NCI-H748 (cell line): ENCODE data around the gene MIGA2.

Source experiments
- DNase-seq: peaks from one replicate; lab custom pipeline; 2025; ENCODE audit not compliant: unreplicated experiment; lab: John Stamatoyannopoulos, UW

MIGA2 gene

DNA sequence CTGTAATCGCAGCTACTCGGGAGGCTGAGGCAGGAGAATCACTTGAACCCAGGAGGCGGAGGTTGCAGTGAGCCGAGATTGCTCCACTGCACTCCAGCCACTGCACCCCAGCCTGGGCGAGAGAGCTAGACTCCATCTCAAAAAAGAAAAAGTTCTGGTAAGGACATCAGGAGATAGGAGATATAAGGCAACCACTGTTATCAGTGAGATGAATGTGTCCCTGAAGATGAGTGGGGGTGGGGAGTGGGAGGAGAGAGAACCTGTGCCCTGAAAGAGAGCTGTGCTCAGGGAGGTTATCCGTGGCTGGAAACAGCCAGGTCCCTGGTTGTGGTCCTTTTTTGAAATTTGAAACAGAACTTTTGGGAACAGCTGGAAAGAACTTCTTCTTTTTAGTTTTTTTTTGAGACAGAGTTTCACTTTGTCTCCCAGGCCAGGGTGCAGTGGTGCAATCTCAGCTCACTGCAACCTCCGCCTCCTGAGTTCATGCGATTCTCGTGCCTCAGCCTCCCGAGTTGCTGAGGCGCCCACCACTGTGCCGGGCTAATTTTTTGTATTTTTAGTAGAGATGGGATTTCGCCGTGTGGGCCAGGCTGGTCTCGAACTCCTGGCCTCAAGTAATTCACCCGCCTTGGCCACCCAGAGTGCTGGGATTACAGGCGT, 77.3 kb downstream of the MIGA2 start:
- no peak for DNase-seq

DNA sequence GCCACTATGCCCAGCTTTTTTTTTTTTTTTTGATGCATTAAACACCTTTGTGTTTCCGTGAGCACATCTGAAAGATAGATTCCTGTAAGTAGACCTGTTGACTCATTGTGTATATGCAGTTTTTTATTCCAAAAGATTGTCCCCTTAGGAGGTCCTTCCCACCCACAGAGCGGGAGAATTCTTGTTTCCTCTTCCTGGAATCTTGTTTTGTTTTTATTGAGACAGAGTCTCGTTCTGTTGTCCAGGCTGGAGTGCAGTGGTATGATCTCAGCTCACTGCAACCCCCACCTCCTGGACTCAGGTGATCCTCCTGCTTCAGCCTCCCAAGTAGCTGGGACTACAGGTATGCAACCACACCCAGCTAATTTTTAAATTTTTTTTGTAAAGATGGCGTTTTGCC, 82.4 kb downstream of the MIGA2 start:
- no peak for DNase-seq

DNA sequence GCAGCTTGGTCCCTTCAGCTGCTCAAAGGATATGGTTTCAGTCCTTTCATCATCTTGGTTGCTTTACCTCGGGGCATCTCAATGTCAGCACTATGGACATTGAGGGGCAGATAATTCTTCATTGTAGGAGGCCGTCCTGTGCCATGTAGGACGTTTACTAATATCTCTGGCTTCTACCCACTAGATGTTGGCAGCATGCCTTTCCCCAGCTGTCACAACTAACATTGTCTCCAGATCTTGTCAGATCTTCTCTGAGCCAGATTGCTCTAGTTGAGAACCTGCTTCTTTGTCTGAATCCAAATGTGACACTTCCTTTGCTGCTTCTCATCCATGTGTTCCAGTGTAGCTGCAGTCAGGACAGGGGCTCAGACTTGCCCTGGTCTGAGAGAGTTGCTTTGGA, 85.1 kb downstream of the MIGA2 start:
- DNase-seq, result no peak
